WTC11 (cell line): Measurements from ENCODE around the gene RBM20. TPM values are rescaled to one million over a fixed set of nuclear protein-coding genes. Genes with fewer than 3 reads are reported as not detected.

ENCODE experiments used
- ATAC-seq: fragments of 200-7000 bp; cut with Tn5 transposase; 2 replicates; pipeline ENCODE4 v1.10.0; 2021; ENCODE audit warnings: mild to moderate bottlenecking, moderate library complexity
- CTCF ChIA-PET: fragments of 300-600 bp; sonication (Branson Sonifier 250); formaldehyde crosslinking; loops from one replicate; lab custom pipeline; 2021; ENCODE audit warnings: antibody characterized with exemption; lab: Charles Lee
- POLR2A ChIA-PET: fragments of 350-600 bp; sonication (Branson Sonifier 250); formaldehyde crosslinking; loops from one replicate; lab custom pipeline; 2021; ENCODE audit warnings: antibody characterized with exemption; lab: Charles Lee
- DNase-seq: peaks from one replicate; pipeline ENCODE4 v3.0.0; 2021; ENCODE audit warnings: low spot score
- H3K27ac Mint-ChIP-seq: 2 replicates; pipeline ENCODE4 v1.8.0; 2021; ENCODE audit warnings: mixed read lengths
- H3K27me3 Mint-ChIP-seq: 2 replicates; pipeline ENCODE4 v1.8.0; 2021; ENCODE audit warnings: low read depth, mild to moderate bottlenecking, moderate library complexity, mixed read lengths
- H3K36me3 Mint-ChIP-seq: 2 replicates; pipeline ENCODE4 v1.8.0; 2021; ENCODE audit warnings: mixed read lengths
- H3K4me1 Mint-ChIP-seq: 2 replicates; pipeline ENCODE4 v1.8.0; 2022; ENCODE audit warnings: mixed read lengths
- H3K4me3 Mint-ChIP-seq: 2 replicates; pipeline ENCODE4 v1.8.0; 2021; ENCODE audit warnings: mild to moderate bottlenecking, moderate library complexity, mixed read lengths
- H3K9me3 Mint-ChIP-seq: 2 replicates; pipeline ENCODE4 v1.8.0; 2021; ENCODE audit warnings: mixed read lengths
- AFF4 ChIP-seq: sonication (generic); formaldehyde crosslinking; IDR thresholded peaks from 2 replicates; pipeline ENCODE4 v1.8.1; 2023; ENCODE audit warnings: mild to moderate bottlenecking, missing genetic modification reagents, borderline replicate concordance
- CBFB ChIP-seq: sonication (generic); formaldehyde crosslinking; IDR thresholded peaks from 2 replicates; pipeline ENCODE4 v1.8.1; 2022; ENCODE audit warnings: mild to moderate bottlenecking, low read depth, missing genetic modification reagents
- FOXJ3 ChIP-seq: sonication (generic); formaldehyde crosslinking; IDR thresholded peaks from 2 replicates; pipeline ENCODE4 v1.9.0; 2021; ENCODE audit warnings: missing genetic modification reagents, mild to moderate bottlenecking, borderline replicate concordance
- GRHL2 ChIP-seq: fragments of 250-450 bp; sonication (Bioruptor Pico); IDR thresholded peaks from 2 replicates; pipeline ENCODE4 v1.8.0; 2022; ENCODE audit warnings: mild to moderate bottlenecking, moderate library complexity; ENCODE audit not compliant: insufficient replicate concordance, severe bottlenecking
- GTF2I ChIP-seq: fragments of 250-450 bp; sonication (Bioruptor Pico); conservative IDR thresholded peaks from 2 replicates; pipeline ENCODE4 v1.4.0; 2021; ENCODE audit warnings: mild to moderate bottlenecking
- NFATC4 ChIP-seq: fragments of 250-450 bp; sonication (Bioruptor Pico); IDR thresholded peaks from 2 replicates; pipeline ENCODE4 v1.9.0; 2021; ENCODE audit warnings: mild to moderate bottlenecking
- PRRX2 ChIP-seq: fragments of 250-450 bp; sonication (Bioruptor Pico); IDR thresholded peaks from 2 replicates; pipeline ENCODE4 v1.8.0; 2021; ENCODE audit warnings: mild to moderate bottlenecking
- RELA ChIP-seq: sonication (generic); formaldehyde crosslinking; IDR thresholded peaks from 2 replicates; pipeline ENCODE4 v1.8.1; 2022; ENCODE audit warnings: missing genetic modification reagents, mild to moderate bottlenecking, borderline replicate concordance
- SOX15 ChIP-seq: fragments of 250-450 bp; sonication (Bioruptor Pico); IDR thresholded peaks from 2 replicates; pipeline ENCODE4 v1.9.0; 2021; ENCODE audit warnings: mild to moderate bottlenecking
- SP1 ChIP-seq: sonication (generic); formaldehyde crosslinking; conservative IDR thresholded peaks from 2 replicates; pipeline ENCODE4 v1.8.1; 2022; ENCODE audit warnings: missing genetic modification reagents
- STAT6 ChIP-seq: sonication (generic); formaldehyde crosslinking; conservative IDR thresholded peaks from 2 replicates; pipeline ENCODE4 v1.8.1; 2023; ENCODE audit warnings: mild to moderate bottlenecking, low read depth, missing genetic modification reagents, moderate library complexity
- ZBTB21 ChIP-seq: sonication (generic); formaldehyde crosslinking; IDR thresholded peaks from 2 replicates; pipeline ENCODE4 v1.8.1; 2023; ENCODE audit warnings: mild to moderate bottlenecking, missing genetic modification reagents, borderline replicate concordance
- ZMAT4 ChIP-seq: fragments of 250-450 bp; sonication (Bioruptor Pico); IDR thresholded peaks from 2 replicates; pipeline ENCODE4 v1.9.0; 2021; ENCODE audit warnings: mild to moderate bottlenecking
- ZNF232 ChIP-seq: sonication (generic); formaldehyde crosslinking; IDR thresholded peaks from 2 replicates; pipeline ENCODE4 v1.8.0; 2022; ENCODE audit warnings: mild to moderate bottlenecking, missing genetic modification reagents
- ZNF416 ChIP-seq: fragments of 250-450 bp; sonication (Bioruptor Pico); IDR thresholded peaks from 2 replicates; pipeline ENCODE4 v1.9.0; 2021; ENCODE audit warnings: mild to moderate bottlenecking, inconsistent platforms
- ZNF423 ChIP-seq: fragments of 250-450 bp; sonication (Bioruptor Pico); IDR thresholded peaks from 2 replicates; pipeline ENCODE4 v2.1.2; 2022; ENCODE audit warnings: mild to moderate bottlenecking, moderate library complexity
- ZNF532 ChIP-seq: fragments of 250-450 bp; sonication (Bioruptor Pico); IDR thresholded peaks from 2 replicates; pipeline ENCODE4 v1.9.0; 2021; ENCODE audit warnings: mild to moderate bottlenecking, borderline replicate concordance
- ZSCAN18 ChIP-seq: fragments of 250-450 bp; sonication (Bioruptor Pico); IDR thresholded peaks from 2 replicates; pipeline ENCODE4 v2.1.2; 2022; ENCODE audit warnings: mild to moderate bottlenecking, moderate library complexity
- total RNA-seq: library from RNA; stranded (reverse); gene quantifications from 3 replicates; pipeline ENCODE4 v1.2.3, GENCODE V29; 2021

The RBM20 gene
- total RNA-seq, 1 experiment from 2014 or later: 0.52 TPM

- TF ChIP-seq ZNF532 (CRISPR knock-in tag) (no peak), FOXJ3 (CRISPR knock-in tag) (no peak), PRRX2 (CRISPR knock-in tag) (no peak), ZSCAN18 (CRISPR knock-in tag) (no peak), RELA (CRISPR knock-in tag) (no peak), ZNF423 (CRISPR knock-in tag) (no peak), SP1 (CRISPR knock-in tag) (no peak), ZNF232 (CRISPR knock-in tag) (no peak), SOX15 (CRISPR knock-in tag) (no peak), ZNF416 (CRISPR knock-in tag) (no peak), STAT6 (CRISPR knock-in tag) (no peak), ZMAT4 (CRISPR knock-in tag) (no peak)
- CTCF ChIA-PET: no interaction called here
- no peak for ATAC-seq
- Mint-ChIP-seq H3K27me3 (no peaks in the 10 kb centered on the region), H3K36me3 (no peaks in the 10 kb centered on the region), H3K9me3 (no peaks in the 10 kb centered on the region), H3K4me1 (peaks cover 2% of the 10 kb centered on the region), H3K27ac (no peak overlapping the region), H3K4me3 (no peak overlapping the region)
- DNase-seq: no peak
- POLR2A ChIA-PET: no interaction called here
Measured at GRCh38 chr10:110781139-110781538, 137.0 kb downstream of the RBM20 start.

GRCh38 chr10:110782616-110783015 lies 138.5 kb downstream of the RBM20 start:
- Mint-ChIP-seq H3K36me3 (no peaks in the 10 kb centered on the region), H3K9me3 (no peaks in the 10 kb centered on the region), H3K27me3 (no peaks in the 10 kb centered on the region), H3K27ac (no peak overlapping the region)
- POLR2A ChIA-PET: interaction anchor here (1.0 kb wide), 1 partner anchor 89 kb away, joined by 3 read pairs; no protein-coding TSS in a partner anchor
- no peak for DNase-seq
- CTCF ChIA-PET: no interaction called here
- TF ChIP-seq CBFB (no peak), GTF2I (no peak), ZNF532 (CRISPR knock-in tag) (no peak), ZBTB21 (CRISPR knock-in tag) (no peak), AFF4 (CRISPR knock-in tag) (no peak), GRHL2 (CRISPR knock-in tag) (no peak), NFATC4 (CRISPR knock-in tag) (no peak)
- TF ChIP-seq, all 79 proteins: peak for 0
- Mint-ChIP-seq H3K4me3 (no peak overlapping the region), H3K4me1 (peaks cover 8% of the 10 kb centered on the region)
- no peak for ATAC-seq
